Mononuclear cell (primary cell): ENCODE measurements around the gene PAX3. TPM values are rescaled to one million over a fixed set of nuclear protein-coding genes. Genes with fewer than 3 reads are reported as not detected.

ENCODE experiments used
- H3K27me3 ChIP-seq: 2 replicates; pipeline ENCODE4 v1.6.0; 2011; ENCODE audit warnings: low read length, control low read depth; ENCODE audit not compliant: insufficient read depth
- H3K4me1 ChIP-seq: 2 replicates; pipeline ENCODE4 v1.5.1; 2011; ENCODE audit warnings: mild to moderate bottlenecking, low read length, control low read depth; ENCODE audit not compliant: insufficient read depth
- H3K4me3 ChIP-seq: 2 replicates; pipeline ENCODE4 v1.5.1; 2011; ENCODE audit warnings: mild to moderate bottlenecking, low read length, moderate library complexity
- H3K9me3 ChIP-seq: 2 replicates; pipeline ENCODE4 v1.5.1; 2011; ENCODE audit warnings: low read depth, mild to moderate bottlenecking, control low read depth, low read length
- total RNA-seq: library from RNA; depleted of rRNA; stranded (reverse); fragments of >200 nt; gene quantifications from one replicate; pipeline ENCODE4 v1.2.3, GENCODE V29; 2012

Gene PAX3
- total RNA-seq, 1 donor = 0.21 TPM

DNA sequence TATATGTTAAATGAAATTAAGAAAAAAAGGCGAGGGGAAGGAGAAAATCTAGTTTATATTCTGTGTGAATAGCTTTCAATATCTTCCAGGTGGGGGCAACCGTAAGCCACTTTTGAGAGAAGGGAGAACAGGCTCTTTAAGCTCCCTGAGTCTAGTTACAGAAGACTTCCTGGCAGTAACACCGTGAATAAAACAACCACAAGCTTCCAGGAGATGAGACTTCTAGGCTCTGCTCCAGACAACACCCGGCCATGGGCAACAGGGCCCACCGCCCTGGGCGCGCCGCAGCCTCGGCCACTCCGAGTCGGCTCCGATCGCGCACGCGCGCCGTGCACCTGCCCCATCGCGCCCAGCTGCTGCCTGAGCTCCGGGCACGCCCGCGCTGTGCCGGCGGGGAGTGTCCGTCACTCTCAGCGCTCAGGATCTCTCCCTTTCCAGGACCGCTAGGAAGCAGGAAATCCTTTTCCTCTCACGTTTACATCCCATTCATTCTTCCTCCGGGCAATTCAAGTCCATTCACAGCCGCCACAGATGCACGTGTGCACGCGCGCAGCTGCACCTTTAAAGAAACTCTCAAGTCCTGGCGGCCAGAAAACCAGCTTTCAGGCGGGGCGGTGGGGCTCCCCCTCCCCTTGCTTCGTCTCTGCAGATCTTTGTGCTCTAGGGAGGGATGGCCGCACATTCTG, 19.4 kb upstream of the PAX3 start:
- Histone ChIP-seq H3K4me3 (peak overlapping the region; percentile 23), H3K9me3 (no peaks in the 10 kb centered on the region), H3K4me1 (peaks cover 15% of the 10 kb centered on the region), H3K27me3 (peaks cover 72% of the 10 kb centered on the region)

DNA sequence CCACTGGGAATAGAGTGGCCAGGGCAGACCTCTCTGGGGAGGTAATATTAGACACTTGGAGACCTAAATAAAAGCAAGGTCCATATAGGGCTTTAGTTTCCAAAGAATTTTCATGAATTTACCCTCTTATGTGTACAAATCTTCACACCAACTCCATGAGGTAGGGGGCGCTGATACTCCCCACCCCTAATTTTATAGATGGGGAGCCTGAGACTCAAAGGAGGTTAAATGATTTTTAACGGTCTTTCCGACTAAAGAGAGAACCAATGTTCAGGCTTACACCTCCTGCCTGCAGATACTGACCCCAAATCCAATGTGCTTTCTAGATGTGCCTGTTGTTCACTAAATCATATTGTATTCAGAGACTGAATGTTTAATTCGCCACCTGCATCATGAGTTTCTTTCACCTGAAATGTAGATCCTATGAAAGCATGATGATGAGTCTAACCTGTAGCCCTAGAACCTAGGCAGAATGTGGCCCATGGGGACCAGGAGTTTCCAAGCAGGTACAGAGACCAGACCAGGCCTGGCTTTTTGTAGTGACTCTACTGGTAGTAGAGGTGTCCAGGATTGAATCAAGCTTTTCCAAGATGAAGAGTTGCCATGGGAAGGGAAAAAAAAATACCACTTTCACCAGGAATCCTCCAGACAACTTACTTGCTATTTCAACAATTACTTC, 16.8 kb upstream of the PAX3 start:
- Histone ChIP-seq H3K4me1 (peaks cover 13% of the 10 kb centered on the region), H3K9me3 (no peaks in the 10 kb centered on the region), H3K27me3 (peaks cover 80% of the 10 kb centered on the region), H3K4me3 (no peak overlapping the region)

DNA sequence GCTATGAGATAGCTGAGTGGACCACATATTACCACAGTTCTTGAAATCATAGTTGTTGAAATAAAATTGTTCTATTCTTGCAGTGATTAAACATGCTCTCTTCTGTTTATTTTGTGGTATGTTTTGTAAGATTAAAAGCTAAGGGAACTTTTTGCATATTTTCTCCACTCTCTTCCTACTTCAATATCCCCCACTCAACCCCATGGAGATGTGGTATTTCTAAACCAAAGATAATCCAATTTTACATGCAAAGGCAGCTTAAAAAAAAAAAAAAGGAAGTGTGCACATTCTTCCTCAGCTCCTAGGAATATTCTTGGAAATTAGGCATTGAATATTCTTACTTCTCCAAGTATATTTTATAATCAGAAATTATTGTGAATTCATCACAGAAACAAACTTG, 15.0 kb upstream of the PAX3 start:
- Histone ChIP-seq H3K9me3 (no peaks in the 10 kb centered on the region), H3K27me3 (peaks cover 94% of the 10 kb centered on the region), H3K4me3 (no peak overlapping the region), H3K4me1 (peaks cover 9% of the 10 kb centered on the region)

DNA sequence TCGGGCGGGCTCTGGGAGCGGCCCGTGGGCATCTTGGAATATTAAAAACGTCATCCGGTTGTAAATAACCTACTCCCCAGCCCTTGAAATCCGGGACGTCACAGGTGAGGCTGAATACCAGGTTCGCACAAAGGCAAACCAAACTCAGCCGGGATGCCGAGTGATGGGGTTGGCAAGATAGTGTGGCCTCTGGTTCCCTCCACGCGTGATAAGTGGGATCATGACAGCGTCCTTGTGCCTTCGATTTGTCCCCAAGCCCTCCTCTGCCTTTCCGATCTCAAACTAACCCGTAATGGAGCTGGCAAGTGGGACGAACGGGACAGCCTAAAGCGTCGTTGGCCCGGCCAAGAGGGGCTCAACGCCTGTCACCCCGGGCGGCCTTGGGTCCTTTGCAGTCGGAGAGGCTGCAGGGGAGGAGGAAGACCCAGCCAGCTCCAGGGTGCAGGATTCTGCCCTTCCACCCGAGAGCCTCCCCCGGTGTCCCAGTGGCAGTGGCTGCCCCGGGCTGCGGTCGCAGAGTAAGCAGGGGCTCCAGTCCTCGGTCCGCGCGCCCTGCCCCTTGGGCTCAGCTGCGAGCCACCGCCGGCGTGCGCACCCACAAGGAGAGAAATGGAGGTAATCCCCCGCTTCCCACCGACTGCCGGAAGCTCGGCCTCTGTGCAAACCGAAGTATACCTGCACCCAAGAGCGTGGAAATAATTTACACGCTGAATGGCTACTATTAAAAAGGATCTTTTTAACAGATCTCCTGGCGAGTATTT, 13.4 kb upstream of the PAX3 start:
- Histone ChIP-seq H3K9me3 (no peaks in the 10 kb centered on the region), H3K4me3 (no peak overlapping the region), H3K27me3 (peaks cover 100% of the 10 kb centered on the region), H3K4me1 (peaks cover 1% of the 10 kb centered on the region)

DNA sequence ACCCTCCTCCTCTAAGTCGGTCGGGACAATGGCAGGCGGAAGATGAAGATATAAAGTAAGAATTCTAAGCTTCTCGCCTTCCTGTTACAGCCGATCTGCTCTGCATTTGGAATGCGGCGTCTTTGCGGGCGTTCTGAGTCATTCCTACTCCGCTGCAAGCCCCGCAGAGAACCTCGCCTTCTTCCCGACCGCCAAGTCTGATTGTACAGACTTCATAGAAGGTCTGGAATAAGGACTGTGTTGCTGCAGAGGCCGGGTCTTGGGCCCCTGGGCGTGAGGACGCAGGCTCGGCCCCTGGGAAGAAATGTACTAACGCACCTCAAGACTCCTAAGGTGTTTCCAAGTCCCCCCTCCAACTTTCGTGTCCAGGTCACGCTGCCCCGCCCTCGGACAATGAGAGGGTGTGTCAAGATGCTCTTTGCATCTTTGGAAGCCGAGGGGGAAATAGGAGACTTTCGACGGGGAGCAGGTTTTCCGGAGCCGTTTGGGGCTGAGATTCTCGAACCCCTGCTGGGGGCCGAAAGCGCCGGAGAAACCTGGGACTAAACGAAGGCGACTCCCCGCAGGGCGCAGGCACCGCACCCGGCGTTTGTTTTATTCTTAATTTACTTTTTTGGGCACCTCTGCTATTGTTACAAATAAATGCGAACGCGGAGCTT, 12.7 kb upstream of the PAX3 start:
- Histone ChIP-seq H3K27me3 (peaks cover 100% of the 10 kb centered on the region), H3K4me1 (peaks cover 8% of the 10 kb centered on the region), H3K9me3 (no peaks in the 10 kb centered on the region), H3K4me3 (no peak overlapping the region)

DNA sequence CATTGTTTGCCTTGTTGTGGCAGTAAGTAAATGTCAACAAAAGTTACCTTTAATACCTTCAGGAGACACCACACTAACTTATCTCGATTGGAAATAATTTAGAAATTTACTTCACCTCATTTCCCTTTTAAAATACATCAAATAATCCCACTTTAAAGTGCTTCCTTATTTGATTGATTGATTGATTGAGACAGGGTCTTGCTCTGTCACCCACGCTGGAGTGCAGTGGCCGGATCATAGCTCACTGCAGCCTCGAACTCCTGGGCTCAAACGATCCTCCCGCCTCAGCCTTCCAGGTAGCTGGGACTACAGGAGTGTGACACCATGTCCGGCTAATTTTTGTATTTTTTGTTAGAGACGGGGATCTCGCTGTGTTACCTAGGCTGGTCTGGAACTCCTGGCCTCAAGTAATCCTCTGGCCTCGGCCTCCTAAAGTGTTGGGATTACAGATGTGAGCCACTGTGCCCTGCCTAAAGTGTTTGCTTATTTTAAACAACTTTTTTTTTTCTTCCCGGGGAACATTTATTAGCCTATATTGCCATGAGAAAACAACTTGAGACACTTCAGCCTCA, 12.0 kb upstream of the PAX3 start:
- H3K27me3 ChIP-seq = peaks cover 100% of the 10 kb centered on the region
- H3K4me1 ChIP-seq = peaks cover 14% of the 10 kb centered on the region
- no peaks in the 10 kb centered on the region for H3K9me3 ChIP-seq
- no peak overlapping the region for H3K4me3 ChIP-seq

DNA sequence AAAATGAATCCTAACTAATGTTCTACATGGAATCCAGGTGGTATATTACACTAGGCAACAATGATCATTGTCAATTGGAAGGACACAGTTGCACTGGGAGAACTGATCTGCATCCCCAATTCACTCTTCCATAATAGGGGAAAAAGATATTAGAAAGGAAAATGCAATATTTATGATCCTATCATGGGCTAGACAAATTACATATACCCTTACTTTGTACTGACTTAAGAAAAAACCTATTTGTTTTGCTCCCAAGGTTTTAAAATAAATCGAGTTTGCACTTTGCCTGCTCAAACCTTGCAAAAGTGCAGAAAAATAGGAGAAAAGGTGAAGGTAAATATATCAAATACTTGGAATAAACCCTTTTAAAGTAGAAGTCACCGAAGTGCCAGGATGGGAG, 11.0 kb upstream of the PAX3 start:
- Histone ChIP-seq H3K4me1 (peaks cover 24% of the 10 kb centered on the region), H3K4me3 (no peak overlapping the region), H3K9me3 (no peaks in the 10 kb centered on the region), H3K27me3 (peaks cover 99% of the 10 kb centered on the region)

DNA sequence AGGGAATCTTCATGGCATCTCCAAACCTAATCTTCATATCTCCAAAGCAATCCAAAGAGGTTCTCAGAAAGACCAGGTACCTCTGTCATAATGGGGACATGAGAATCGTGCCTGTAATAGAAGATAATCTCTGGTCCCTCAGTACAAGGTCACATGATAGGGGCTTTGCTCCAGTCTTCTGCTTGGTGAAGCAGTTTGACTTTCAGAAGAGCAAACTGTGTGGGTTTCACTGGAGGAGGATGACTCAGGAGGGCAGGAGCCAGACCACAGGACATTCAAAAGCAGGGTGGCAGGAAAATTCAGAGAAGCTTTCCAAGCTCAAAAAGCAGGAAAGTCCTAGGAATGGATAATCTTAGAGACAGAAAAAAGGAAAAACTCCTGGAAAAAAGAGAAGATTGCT, 10.6 kb upstream of the PAX3 start:
- H3K27me3 ChIP-seq = peaks cover 99% of the 10 kb centered on the region
- H3K4me1 ChIP-seq = peaks cover 28% of the 10 kb centered on the region
- no peak overlapping the region for H3K4me3 ChIP-seq
- H3K9me3 ChIP-seq = no peaks in the 10 kb centered on the region

DNA sequence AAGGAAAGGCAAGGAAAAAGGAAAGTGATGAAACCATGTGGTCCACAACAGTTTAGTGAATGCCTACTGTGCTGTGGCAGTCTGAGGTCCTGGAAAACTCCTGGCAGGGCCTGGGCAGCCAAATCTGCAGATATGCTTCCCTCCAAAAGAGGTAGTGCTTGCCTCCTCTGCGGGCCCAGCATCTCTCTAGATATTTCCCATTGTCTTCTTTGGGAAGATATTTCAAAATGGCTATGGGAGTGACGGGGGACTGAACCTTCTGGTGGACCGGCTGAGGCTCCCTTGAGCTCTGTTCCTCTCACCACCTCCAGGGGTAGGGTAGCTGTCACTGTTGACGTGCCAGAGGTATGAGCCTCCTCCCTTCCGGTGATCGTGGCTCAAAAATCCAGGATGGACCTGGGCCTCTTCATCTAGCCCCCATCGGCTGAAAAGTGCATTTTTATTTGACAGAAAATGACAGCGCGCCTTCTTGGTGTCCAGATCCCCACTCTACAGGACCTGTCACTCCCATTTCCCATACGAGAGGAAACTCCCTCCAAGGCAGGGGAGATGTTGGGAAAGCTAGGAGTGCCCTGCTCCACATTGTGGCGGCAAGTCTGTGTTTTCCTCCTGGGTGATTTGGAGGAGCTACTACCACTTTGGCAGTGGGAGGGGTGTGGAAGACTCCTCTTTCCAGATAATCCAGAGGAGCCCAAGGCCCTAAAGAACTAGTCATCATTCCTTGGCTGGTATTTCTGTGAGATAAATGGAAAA, 9.4 kb upstream of the PAX3 start:
- H3K27me3 ChIP-seq = peaks cover 99% of the 10 kb centered on the region
- H3K9me3 ChIP-seq = no peaks in the 10 kb centered on the region
- H3K4me3 ChIP-seq = no peak overlapping the region
- H3K4me1 ChIP-seq = peaks cover 38% of the 10 kb centered on the region

DNA sequence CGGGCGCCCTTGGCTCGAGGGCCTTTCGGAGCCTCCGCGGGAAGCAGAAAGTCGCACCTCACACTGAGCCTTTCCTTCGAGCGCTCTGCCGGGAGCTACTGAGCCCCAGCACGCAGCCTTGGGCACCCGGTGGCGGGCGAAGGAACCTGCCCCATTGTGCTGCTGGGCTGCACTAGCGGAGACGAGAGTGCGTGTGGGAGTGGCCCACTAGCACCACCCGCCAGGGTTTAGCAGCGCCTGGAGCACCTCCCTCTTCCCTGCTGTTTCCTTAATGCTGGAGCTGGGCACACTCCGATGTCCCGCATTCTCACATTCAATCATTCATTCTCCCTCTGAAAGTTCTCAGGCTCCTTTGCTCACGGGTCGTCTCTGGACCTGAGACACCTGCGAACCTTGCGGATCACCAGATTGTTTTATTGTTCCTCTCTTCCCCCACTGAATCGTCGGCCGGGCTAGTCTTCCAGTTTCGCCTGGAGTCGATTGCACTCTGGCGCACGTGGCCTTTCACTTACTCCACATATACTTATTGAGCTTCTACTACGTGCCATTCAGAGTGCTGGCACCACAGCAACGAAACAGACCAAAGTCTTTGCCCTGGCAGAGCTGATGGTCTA, 8.5 kb upstream of the PAX3 start:
- H3K27me3 ChIP-seq = peaks cover 99% of the 10 kb centered on the region
- H3K9me3 ChIP-seq = no peaks in the 10 kb centered on the region
- peaks cover 44% of the 10 kb centered on the region for H3K4me1 ChIP-seq
- H3K4me3 ChIP-seq = no peak overlapping the region

DNA sequence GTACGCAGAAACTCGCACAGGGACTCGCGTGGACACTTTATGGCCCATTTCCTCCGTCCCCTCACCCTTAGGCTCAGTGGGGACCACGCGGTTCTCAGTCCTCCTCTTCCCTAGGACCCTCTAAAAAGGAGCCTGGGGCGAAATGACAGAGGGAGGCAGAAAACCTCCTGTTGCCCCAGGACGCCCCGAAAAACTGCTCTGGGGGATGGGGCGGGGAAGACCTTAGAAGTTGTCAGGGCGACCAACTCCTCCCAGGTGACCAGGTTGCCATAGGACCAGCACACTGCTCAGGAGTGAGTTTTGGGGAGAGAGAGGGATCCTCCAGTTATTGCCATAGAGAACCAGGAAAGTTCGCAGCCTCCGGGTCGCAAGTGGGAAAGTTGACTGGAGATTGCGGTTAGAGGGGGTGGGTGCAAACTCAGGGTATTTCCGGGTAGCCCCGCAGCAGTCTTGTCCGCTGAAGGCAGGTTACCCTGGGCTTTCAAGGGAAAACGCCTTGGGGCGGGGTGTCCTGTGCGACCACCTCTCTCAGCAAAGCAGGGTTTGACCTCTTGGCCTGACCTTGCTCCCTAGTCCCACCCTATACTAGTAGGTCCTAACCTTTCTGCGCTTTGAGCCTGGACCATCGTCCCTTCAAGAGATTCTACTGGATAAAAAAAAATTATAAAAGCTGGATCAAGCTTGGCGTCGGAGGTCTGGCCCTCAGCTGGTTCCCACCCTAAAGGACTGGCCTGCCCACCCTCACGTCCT, 7.8 kb upstream of the PAX3 start:
- Histone ChIP-seq H3K4me3 (no peak overlapping the region), H3K27me3 (peaks cover 99% of the 10 kb centered on the region), H3K9me3 (no peaks in the 10 kb centered on the region), H3K4me1 (peaks cover 45% of the 10 kb centered on the region)

DNA sequence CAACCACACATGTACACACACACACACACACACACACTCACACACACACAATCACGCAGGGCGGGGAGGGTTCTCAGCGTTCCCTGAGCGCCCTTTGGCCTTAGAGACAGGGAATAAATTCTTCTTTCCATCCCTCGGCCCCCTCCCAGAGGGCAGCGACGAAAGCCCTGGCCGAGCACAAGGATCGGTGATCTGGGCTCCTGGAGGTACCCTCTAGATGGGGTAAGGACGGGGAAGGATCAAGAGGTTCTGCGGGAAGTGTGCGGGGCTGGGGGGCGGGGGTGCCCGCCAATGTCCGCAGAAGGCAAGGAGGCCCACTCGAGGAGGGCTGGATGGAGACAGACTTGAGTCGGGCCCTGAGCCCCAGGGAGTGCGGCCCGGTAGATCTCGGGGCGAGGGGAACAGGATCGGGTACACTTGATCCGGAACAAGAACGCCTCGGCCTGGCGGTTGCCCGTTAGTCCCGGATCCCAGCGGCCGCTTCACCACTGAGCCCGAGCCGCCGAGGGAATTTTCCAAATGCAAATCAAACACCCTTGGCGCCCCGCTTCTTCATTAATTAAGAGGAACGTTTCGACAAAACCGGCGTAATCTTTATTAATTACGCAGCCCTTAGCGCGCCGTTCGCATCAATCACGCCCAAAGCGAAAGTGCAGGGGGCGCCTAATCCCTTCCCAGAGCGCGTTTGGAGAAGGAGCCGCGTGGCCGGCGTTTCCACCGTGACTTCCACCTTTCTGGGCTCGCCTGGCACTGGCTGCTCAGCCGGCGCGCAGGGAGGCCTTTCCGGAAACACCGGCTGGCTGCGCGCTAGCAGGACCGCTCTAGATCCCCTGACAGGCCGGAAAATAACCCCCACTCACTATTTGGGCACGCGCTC, 7.0 kb upstream of the PAX3 start:
- peaks cover 99% of the 10 kb centered on the region for H3K27me3 ChIP-seq
- H3K9me3 ChIP-seq = no peaks in the 10 kb centered on the region
- H3K4me1 ChIP-seq = peaks cover 45% of the 10 kb centered on the region
- H3K4me3 ChIP-seq = peak overlapping the region; percentile 40
